Immature natural killer cell (primary cell): ENCODE results near the gene ITPR1. TPM values are rescaled to one million over a fixed set of nuclear protein-coding genes. Genes with fewer than 3 reads are reported as not detected.

Experiments
- DNase-seq, 3 donors: peaks; one replicate each; pipeline ENCODE4 v3.0.0; 2022; ENCODE audit warnings: mixed read lengths in 1 of 3
- H3K27ac Mint-ChIP-seq, 6 donors: one replicate each; pipeline ENCODE4 v1.8.0; 2020; ENCODE audit warnings: mixed read lengths in 6 of 6, mild to moderate bottlenecking in 5 of 6, inconsistent platforms in 4 of 6, moderate library complexity in 3 of 6
- H3K27me3 Mint-ChIP-seq, 3 donors: one replicate each; pipeline ENCODE4 v1.8.0; 2020 to 2021; ENCODE audit warnings: low read depth in 3 of 3, mild to moderate bottlenecking in 3 of 3, mixed read lengths in 3 of 3, moderate library complexity in 3 of 3, inconsistent platforms in 1 of 3
- H3K36me3 Mint-ChIP-seq, 3 donors: one replicate each; pipeline ENCODE4 v1.8.0; 2020; ENCODE audit warnings: mixed read lengths in 3 of 3, inconsistent platforms in 2 of 3, mild to moderate bottlenecking in 2 of 3
- H3K4me1 Mint-ChIP-seq, 2 donors: one replicate each; pipeline ENCODE4 v1.8.0; 2020; ENCODE audit warnings: inconsistent platforms in 2 of 2, mild to moderate bottlenecking in 2 of 2, mixed read lengths in 2 of 2, moderate library complexity in 1 of 2
- H3K4me3 Mint-ChIP-seq, 5 donors: one replicate each; pipeline ENCODE4 v1.8.0; 2020; ENCODE audit warnings: mild to moderate bottlenecking in 5 of 5, mixed read lengths in 5 of 5, inconsistent platforms in 3 of 5, moderate library complexity in 3 of 5
- H3K9me3 Mint-ChIP-seq, 6 donors: one replicate each; pipeline ENCODE4 v1.8.0; 2020; ENCODE audit warnings: mild to moderate bottlenecking in 6 of 6, mixed read lengths in 6 of 6, inconsistent platforms in 4 of 6, moderate library complexity in 3 of 6
- polyA plus RNA-seq, 3 donors: library from polyadenylated mRNA; unstranded; fragments of 300-500 nt; fragmentation: Illumina TruSeq; gene quantifications; one replicate each; pipeline ENCODE4 v1.2.3, GENCODE V29; 2021

ITPR1 gene
- polyA plus RNA-seq, 3 donors from 2014 or later = 3.0 to 14.7 (median 7.6) TPM

DNA sequence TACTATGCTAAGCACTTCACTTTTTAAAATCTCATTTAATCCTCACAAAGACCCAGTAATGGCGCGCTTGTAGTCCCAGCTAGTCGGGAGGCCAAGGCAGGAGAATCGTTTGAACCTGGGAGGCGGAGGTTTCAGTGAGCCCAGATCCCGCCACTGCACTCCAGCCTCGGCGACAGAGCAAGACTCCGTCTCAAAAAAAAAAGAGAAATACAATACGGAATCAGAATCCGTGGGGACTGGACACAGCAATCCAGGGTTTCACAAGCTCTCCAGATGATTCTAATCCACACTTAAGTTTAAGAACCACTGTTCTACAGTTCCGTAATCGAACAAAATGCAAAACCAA is 25.7 kb upstream of the ITPR1 start:
- DNase-seq = no peak
- H3K27me3 Mint-ChIP-seq = peaks cover 1 to 5% (median 4%) of the 10 kb centered on the region in 3 donors
- peak overlapping the region; percentile 90 to 93 (median 92) for H3K4me3 Mint-ChIP-seq
- no peaks in the 10 kb centered on the region for H3K36me3 Mint-ChIP-seq
- peaks cover 16 to 32% of the 10 kb centered on the region in 2 donors for H3K4me1 Mint-ChIP-seq
- H3K9me3 Mint-ChIP-seq = no peaks in the 10 kb centered on the region
- peak overlapping the region; percentile 83 to 94 (median 89) for H3K27ac Mint-ChIP-seq

GRCh38 chr3:4471907-4472306 is 21.2 kb upstream of the ITPR1 start:
- Mint-ChIP-seq H3K27ac (no peak overlapping the region), H3K4me1 (peaks cover 6 to 7% of the 10 kb centered on the region in 2 donors), H3K36me3 (no peaks in the 10 kb centered on the region), H3K9me3 (no peaks in the 10 kb centered on the region), H3K27me3 (peaks cover 1 to 8% (median 6%) of the 10 kb centered on the region in 3 donors), H3K4me3 (no peak overlapping the region)
- DNase-seq = no peak

DNA sequence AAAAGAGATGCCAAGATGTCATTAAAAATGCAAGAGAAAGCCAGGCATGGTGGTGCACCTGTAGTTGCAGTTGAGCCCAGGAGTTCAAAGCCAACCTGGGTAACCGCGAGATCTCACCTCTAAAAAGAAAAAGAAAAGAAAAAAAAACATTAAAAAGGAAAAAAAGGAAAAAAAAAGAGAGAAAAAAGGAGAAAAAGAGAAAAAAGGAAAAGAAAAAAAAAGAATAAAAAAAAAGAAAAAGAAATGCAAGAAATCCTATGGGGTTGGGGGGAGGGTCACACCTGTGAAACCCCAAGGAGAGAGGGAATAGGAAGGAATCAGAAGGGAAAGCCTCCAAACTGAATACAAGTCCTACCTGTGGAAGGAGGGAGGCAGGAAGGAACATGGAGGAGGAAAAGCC is 20.8 kb upstream of the ITPR1 start:
- DNase-seq = no peak
- H3K27me3 Mint-ChIP-seq = peaks cover 1 to 6% (median 4%) of the 10 kb centered on the region in 3 donors
- no peaks in the 10 kb centered on the region for H3K9me3 Mint-ChIP-seq
- no peak overlapping the region for H3K4me3 Mint-ChIP-seq
- H3K27ac Mint-ChIP-seq = no peak overlapping the region
- H3K36me3 Mint-ChIP-seq = no peaks in the 10 kb centered on the region
- peaks cover 3% of the 10 kb centered on the region in 2 donors for H3K4me1 Mint-ChIP-seq

DNA sequence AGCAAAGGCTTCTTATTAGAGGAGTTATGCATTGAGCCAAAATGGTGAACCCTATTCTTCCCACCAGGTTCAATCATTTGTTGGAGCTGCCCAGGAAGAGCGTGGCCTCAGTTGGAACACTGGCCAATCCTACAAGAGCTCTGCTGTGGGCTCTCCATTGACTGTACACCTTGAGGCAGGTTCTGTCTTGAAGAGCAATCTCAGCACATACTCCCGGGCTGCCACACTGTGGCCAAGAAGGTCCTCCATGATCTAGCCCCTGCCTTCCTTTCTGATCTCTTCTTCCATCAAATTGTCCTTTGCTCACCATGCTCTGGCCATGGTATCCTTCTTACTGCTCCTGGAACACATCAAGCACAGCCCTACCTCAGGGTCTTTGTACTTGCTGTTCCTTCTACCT is 20.4 kb upstream of the ITPR1 start:
- no peak for DNase-seq
- Mint-ChIP-seq H3K27ac (no peak overlapping the region), H3K27me3 (peaks cover 1 to 4% (median 4%) of the 10 kb centered on the region in 3 donors), H3K4me3 (no peak overlapping the region), H3K9me3 (no peaks in the 10 kb centered on the region), H3K36me3 (no peaks in the 10 kb centered on the region), H3K4me1 (peaks cover 0 to 2% of the 10 kb centered on the region in 2 donors)

GRCh38 chr3:4474683-4475490 is 18.3 kb upstream of the ITPR1 start:
- no peak for DNase-seq
- H3K4me1 Mint-ChIP-seq = peaks cover 0 to 2% of the 10 kb centered on the region in 2 donors
- peaks cover 1 to 7% (median 5%) of the 10 kb centered on the region in 3 donors for H3K27me3 Mint-ChIP-seq
- no peaks in the 10 kb centered on the region for H3K36me3 Mint-ChIP-seq
- peak overlapping the region in 1 of 6 donors; percentile 70 for H3K27ac Mint-ChIP-seq
- H3K4me3 Mint-ChIP-seq = peak overlapping the region in 2 of 5 donors; percentile 18 to 54
- no peaks in the 10 kb centered on the region for H3K9me3 Mint-ChIP-seq

DNA sequence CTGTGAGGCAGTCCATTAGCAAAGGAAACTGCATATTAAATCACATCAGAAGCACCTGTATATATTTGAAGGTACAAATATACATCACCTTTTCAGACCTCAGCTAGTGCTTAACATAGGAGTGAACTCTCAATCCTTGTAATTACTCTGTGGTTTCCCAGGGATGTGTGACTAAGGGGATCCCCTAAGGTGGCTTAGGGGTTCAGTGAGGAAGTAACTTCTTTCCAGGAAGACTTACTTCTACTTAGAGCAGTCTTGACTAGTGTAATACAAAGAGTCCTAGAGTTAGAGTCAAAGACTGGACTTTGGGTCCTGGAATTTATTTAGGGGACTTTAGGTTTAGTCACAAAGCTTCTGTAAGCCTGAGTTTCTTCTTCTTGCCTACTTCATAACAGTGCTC is 17.3 kb upstream of the ITPR1 start:
- Mint-ChIP-seq H3K27ac (no peak overlapping the region), H3K36me3 (no peaks in the 10 kb centered on the region), H3K4me1 (peaks cover 0 to 2% of the 10 kb centered on the region in 2 donors), H3K9me3 (no peaks in the 10 kb centered on the region), H3K4me3 (no peak overlapping the region), H3K27me3 (peaks cover 1 to 7% (median 6%) of the 10 kb centered on the region in 3 donors)
- DNase-seq = no peak

- no peaks in the 10 kb centered on the region for H3K9me3 Mint-ChIP-seq
- H3K4me1 Mint-ChIP-seq = peaks cover 0 to 2% of the 10 kb centered on the region in 2 donors
- peaks cover 4 to 8% (median 7%) of the 10 kb centered on the region in 3 donors for H3K27me3 Mint-ChIP-seq
- DNase-seq = no peak
- H3K27ac Mint-ChIP-seq = no peak overlapping the region
- no peaks in the 10 kb centered on the region for H3K36me3 Mint-ChIP-seq
- H3K4me3 Mint-ChIP-seq = no peak overlapping the region
Observed at GRCh38 chr3:4476496-4476895, 16.7 kb upstream of the ITPR1 start.

DNA sequence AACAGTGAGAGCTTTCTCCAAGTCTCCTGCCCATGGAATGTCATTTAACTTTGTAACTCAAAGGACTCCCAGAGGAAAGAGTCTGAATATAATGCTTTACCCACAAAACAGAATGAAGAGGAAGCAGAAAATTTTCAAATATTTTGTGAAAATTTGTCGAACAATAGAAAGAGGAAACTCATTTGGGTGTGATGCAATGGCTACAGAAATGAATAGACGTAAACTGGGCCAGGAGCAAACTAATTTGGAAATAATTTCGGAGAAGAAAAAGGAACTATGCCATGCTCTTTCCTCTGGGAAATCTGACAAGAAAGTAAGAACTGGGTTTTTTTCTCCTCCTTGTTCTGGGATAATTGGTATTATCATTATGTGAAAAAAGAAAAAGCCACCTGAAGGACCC is 14.9 kb upstream of the ITPR1 start:
- H3K27ac Mint-ChIP-seq = no peak overlapping the region
- H3K27me3 Mint-ChIP-seq = peaks cover 2 to 8% (median 6%) of the 10 kb centered on the region in 3 donors

GRCh38 chr3:4491855-4492207 is 1.3 kb upstream of the ITPR1 start:
- Mint-ChIP-seq H3K27ac (peak overlapping the region in 2 of 6 donors; percentile 84 to 89), H3K9me3 (no peaks in the 10 kb centered on the region), H3K4me3 (peak overlapping the region; percentile 96 to 99 (median 98)), H3K4me1 (peaks cover 40 to 43% of the 10 kb centered on the region in 2 donors), H3K27me3 (peaks cover 2 to 10% (median 3%) of the 10 kb centered on the region in 3 donors), H3K36me3 (peaks cover 0 to 9% (median 5%) of the 10 kb centered on the region in 3 donors)
- no peak for DNase-seq

More for the DNA sequence above, 14.9 kb upstream of the ITPR1 start:
- DNase-seq = no peak
- H3K9me3 Mint-ChIP-seq = no peaks in the 10 kb centered on the region
- no peaks in the 10 kb centered on the region for H3K36me3 Mint-ChIP-seq
- peaks cover 0 to 2% of the 10 kb centered on the region in 2 donors for H3K4me1 Mint-ChIP-seq
- no peak overlapping the region for H3K4me3 Mint-ChIP-seq

- no peaks in the 10 kb centered on the region for H3K9me3 Mint-ChIP-seq
- peak overlapping the region; percentile 10 to 93 (median 84) for H3K27ac Mint-ChIP-seq
- peaks cover 40 to 43% of the 10 kb centered on the region in 2 donors for H3K4me1 Mint-ChIP-seq
- peak; percentile 41 to 50 (median 50) for DNase-seq
- H3K27me3 Mint-ChIP-seq = peaks cover 2 to 10% (median 3%) of the 10 kb centered on the region in 3 donors
- H3K4me3 Mint-ChIP-seq = peak overlapping the region; percentile 96 to 99 (median 98)
- H3K36me3 Mint-ChIP-seq = peaks cover 0 to 9% (median 5%) of the 10 kb centered on the region in 3 donors
Observed at GRCh38 chr3:4492208-4493013, 737 bp upstream of the ITPR1 start.

DNA sequence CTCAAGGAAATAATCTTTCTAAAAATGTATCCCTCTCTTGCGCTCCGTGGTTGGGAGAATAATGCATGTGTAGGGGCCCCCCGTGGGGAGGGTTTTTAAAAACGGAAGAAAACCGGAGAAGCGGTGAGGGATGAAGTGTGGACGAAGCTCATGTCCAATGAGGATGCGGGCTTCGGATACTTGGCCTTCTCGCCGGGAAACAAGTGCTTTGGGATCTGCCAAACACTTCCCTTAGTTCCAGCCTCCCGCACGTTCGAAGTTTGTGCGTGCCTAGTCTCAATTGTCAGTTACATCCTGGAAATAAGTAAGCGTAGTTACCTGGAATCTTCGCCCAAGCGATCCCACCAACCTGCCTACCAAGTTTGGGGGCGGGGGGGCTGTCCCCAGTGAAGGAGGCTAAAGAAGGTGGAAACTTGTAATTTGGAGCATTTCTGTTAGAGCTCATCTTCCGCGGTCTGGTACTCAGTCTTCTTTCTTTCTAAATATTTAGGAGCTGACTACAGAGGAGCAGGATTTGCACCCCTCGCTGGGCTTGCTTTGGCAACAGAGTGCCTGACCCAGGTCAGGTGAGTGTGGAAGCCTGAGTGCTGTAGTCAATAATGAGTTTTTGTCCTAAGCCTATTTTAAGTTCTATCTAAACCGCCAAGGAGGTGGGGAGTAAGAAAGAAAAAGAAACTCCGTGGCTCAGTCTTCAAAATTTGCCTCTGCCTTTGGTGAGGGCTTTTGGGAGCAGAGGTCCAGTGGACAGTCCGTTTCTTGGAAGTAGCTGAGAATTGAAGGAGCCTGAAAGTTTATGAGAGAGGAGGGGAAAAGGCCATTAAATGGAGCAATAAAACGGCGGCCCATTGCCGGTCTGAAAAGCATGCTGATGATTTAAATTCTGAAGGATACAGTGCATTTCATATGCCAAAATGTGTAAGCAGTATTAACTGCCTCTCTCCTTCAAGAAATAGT is 1.1 kb downstream of the ITPR1 start:
- Mint-ChIP-seq H3K27me3 (peaks cover 2 to 10% (median 3%) of the 10 kb centered on the region in 3 donors), H3K9me3 (no peaks in the 10 kb centered on the region), H3K4me3 (peak overlapping the region; percentile 96 to 99 (median 98)), H3K4me1 (peaks cover 40 to 43% of the 10 kb centered on the region in 2 donors), H3K36me3 (peaks cover 0 to 15% (median 8%) of the 10 kb centered on the region in 3 donors), H3K27ac (peak overlapping the region; percentile 83 to 93 (median 84))
- DNase-seq = peak in 1 of 3 donors; percentile 13

DNA sequence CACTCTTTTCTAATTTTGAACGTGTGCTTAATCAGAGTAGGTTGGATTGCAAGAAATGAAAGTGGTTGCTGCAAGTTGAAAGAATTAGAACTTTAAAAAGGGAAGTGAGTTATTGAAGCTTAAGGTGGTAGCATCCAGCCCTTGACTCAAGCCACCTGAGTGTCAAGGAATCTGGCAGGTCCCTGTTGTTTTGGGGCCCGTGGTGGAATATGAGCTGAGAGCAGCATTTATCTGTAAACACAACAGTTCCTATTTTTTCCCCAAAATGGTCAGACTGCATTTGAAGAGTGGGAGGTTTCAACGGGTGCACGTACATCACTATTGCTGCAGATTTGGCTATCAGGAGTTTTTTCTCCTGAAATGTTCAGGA is 1.7 kb downstream of the ITPR1 start:
- DNase-seq = no peak
- H3K27me3 Mint-ChIP-seq = peaks cover 2 to 10% (median 3%) of the 10 kb centered on the region in 3 donors
- H3K36me3 Mint-ChIP-seq = peaks cover 0 to 15% (median 8%) of the 10 kb centered on the region in 3 donors
- no peaks in the 10 kb centered on the region for H3K9me3 Mint-ChIP-seq
- H3K4me3 Mint-ChIP-seq = peak overlapping the region; percentile 96 to 99 (median 98)
- H3K27ac Mint-ChIP-seq = peak overlapping the region; percentile 83 to 93 (median 84)
- peaks cover 40 to 43% of the 10 kb centered on the region in 2 donors for H3K4me1 Mint-ChIP-seq
